H1 (cell line): Measurements from ENCODE around the gene VIPAS39. TPM values are rescaled to one million over a fixed set of nuclear protein-coding genes. Genes with fewer than 3 reads are reported as not detected.

ENCODE experiments used
- CTCF ChIA-PET: fragments of 300-600 bp; sonication (Branson Sonifier 250); formaldehyde crosslinking; loops from one replicate; lab custom pipeline; 2021; ENCODE audit not compliant: partially characterized antibody; lab: Charles Lee
- POLR2A ChIA-PET: fragments of 300-600 bp; sonication (Branson Sonifier 250); formaldehyde crosslinking; loops from one replicate; lab custom pipeline; 2021; ENCODE audit warnings: inconsistent platforms; ENCODE audit not compliant: partially characterized antibody; lab: Charles Lee
- DNase-seq, 2 experiments: peaks; one replicate each; pipeline versions ENCODE4 v3.0.0 to v3.0.0-alpha.2; 2010 to 2022; ENCODE audit warnings: low spot score in 2 of 2, low read depth in 1 of 2, mixed read lengths in 1 of 2
- FAIRE-seq: peaks from 2 replicates; lab custom pipeline; 2011; peaks lifted over from hg19 to GRCh38; lab: Jason Lieb, UNC
- H2AFZ ChIP-seq: 2 replicates; pipeline ENCODE4 v1.8.1; 2012; ENCODE audit warnings: low read length, inconsistent platforms
- H2AK5ac ChIP-seq: 2 replicates; pipeline ENCODE4 v1.6.1; 2013; ENCODE audit warnings: low read depth, low read length
- H2BK120ac ChIP-seq: replicated peaks from 2 replicates; pipeline ENCODE3; 2013; ENCODE audit warnings: low read depth, low read length, inconsistent platforms
- H2BK12ac ChIP-seq: 2 replicates; pipeline ENCODE4 v1.6.1; 2013; ENCODE audit warnings: low read depth, low read length
- H2BK15ac ChIP-seq: 2 replicates; pipeline ENCODE4 v1.6.1; 2013; ENCODE audit warnings: low read length
- H2BK20ac ChIP-seq: 2 replicates; pipeline ENCODE4 v1.6.1; 2013; ENCODE audit warnings: low read length
- H2BK5ac ChIP-seq: 2 replicates; pipeline ENCODE4 v1.6.1; 2013; ENCODE audit warnings: low read depth, low read length
- H3K14ac ChIP-seq: 2 replicates; pipeline ENCODE4 v1.6.1; 2013; ENCODE audit warnings: inconsistent platforms; ENCODE audit not compliant: insufficient read length
- H3K18ac ChIP-seq: 2 replicates; pipeline ENCODE4 v1.6.1; 2013; ENCODE audit warnings: low read length; ENCODE audit errors: extremely low read depth
- H3K23ac ChIP-seq: 2 replicates; pipeline ENCODE4 v1.6.1; 2013; ENCODE audit warnings: inconsistent platforms; ENCODE audit not compliant: insufficient read length
- H3K23me2 ChIP-seq: 2 replicates; pipeline ENCODE4 v1.6.1; 2013; ENCODE audit warnings: low read depth, low read length
- H3K27ac ChIP-seq: 2 replicates; pipeline ENCODE4 v1.6.1; 2011; ENCODE audit warnings: low read depth, low read length, inconsistent platforms
- H3K27me3 ChIP-seq, 4 experiments: replicated peaks in 1 of 4; 1 replicate in 1 of 4; 2 replicates in 3 of 4; pipeline versions ENCODE4 v1.6.1 to v1.8.1; 2011 to 2013; ENCODE audit warnings: low read length in 3 of 4, mild to moderate bottlenecking in 3 of 4, inconsistent platforms in 2 of 4, mixed read lengths in 2 of 4, moderate library complexity in 1 of 4; ENCODE audit not compliant: control insufficient read depth in 3 of 4, insufficient read depth in 3 of 4; ENCODE audit errors: extremely low read depth in 1 of 4
- H3K36me3 ChIP-seq, 4 experiments: 2 replicates each; pipeline versions ENCODE4 v1.6.1 to v1.8.1; 2011 to 2013; ENCODE audit warnings: mild to moderate bottlenecking in 4 of 4, low read length in 3 of 4, moderate library complexity in 2 of 4, control low read depth in 1 of 4, inconsistent platforms in 1 of 4; ENCODE audit not compliant: insufficient read depth in 4 of 4, control insufficient read depth in 2 of 4
- H3K4ac ChIP-seq: replicated peaks from 2 replicates; pipeline ENCODE3; 2013; ENCODE audit warnings: low read length, low read depth, mixed read lengths, inconsistent platforms; ENCODE audit not compliant: insufficient read length
- H3K4me1 ChIP-seq, 4 experiments: replicated peaks in 1 of 4; 1 replicate in 1 of 4; 2 replicates in 3 of 4; pipeline versions ENCODE4 v1.6.1 to v1.8.1; 2011 to 2013; ENCODE audit warnings: low read length in 3 of 4, inconsistent platforms in 2 of 4, mixed read lengths in 1 of 4; ENCODE audit not compliant: insufficient read depth in 4 of 4, control insufficient read depth in 3 of 4
- H3K4me2 ChIP-seq, 2 experiments: 2 replicates each; pipeline versions ENCODE4 v1.6.1 to v1.8.1; 2011 to 2013; ENCODE audit warnings: low read depth in 2 of 2, low read length in 2 of 2, control low read depth in 1 of 2, inconsistent platforms in 1 of 2, mild to moderate bottlenecking in 1 of 2; ENCODE audit not compliant: insufficient read depth in 1 of 2
- H3K4me3 ChIP-seq, 4 experiments: fragments of 200-600, 300-600 bp in 1 of 4; sonication (generic), shearing (Covaris generic), sonication (Bioruptor Twin) in 1 of 4; 2 replicates each; pipeline versions ENCODE4 v1.5.1 to v1.8.1; 2011 to 2016; ENCODE audit warnings: low read length in 4 of 4, low read depth in 3 of 4, control low read depth in 2 of 4, inconsistent platforms in 2 of 4, mild to moderate bottlenecking in 2 of 4, mixed read lengths in 1 of 4, moderate library complexity in 1 of 4; ENCODE audit not compliant: insufficient read depth in 2 of 4; ENCODE audit errors: extremely low read depth in 1 of 4
- H3K56ac ChIP-seq: replicated peaks from 2 replicates; pipeline ENCODE3; 2013; ENCODE audit warnings: low read depth, mild to moderate bottlenecking, mixed read lengths, low read length, inconsistent platforms; ENCODE audit not compliant: insufficient read length
- H3K79me1 ChIP-seq: 2 replicates; pipeline ENCODE4 v1.6.1; 2013; ENCODE audit warnings: low read depth, low read length, control low read depth
- H3K79me2 ChIP-seq, 2 experiments: 2 replicates each; pipeline versions ENCODE4 v1.6.1 to v1.8.1; 2012 to 2013; ENCODE audit warnings: low read length in 2 of 2, mild to moderate bottlenecking in 2 of 2, inconsistent platforms in 1 of 2; ENCODE audit not compliant: insufficient read depth in 2 of 2, control insufficient read depth in 1 of 2
- H3K9ac ChIP-seq, 4 experiments: replicated peaks in 1 of 4; 1 replicate in 1 of 4; 2 replicates in 3 of 4; pipeline versions ENCODE4 v1.6.1 to v1.8.1; 2011 to 2013; ENCODE audit warnings: low read depth in 3 of 4, low read length in 3 of 4, control low read depth in 2 of 4, mild to moderate bottlenecking in 2 of 4, moderate library complexity in 2 of 4, inconsistent platforms in 1 of 4; ENCODE audit errors: extremely low read depth in 1 of 4
- H3K9me3 ChIP-seq, 2 experiments: 2 replicates each; pipeline versions ENCODE4 v1.6.1 to v1.8.1; 2012 to 2013; ENCODE audit warnings: mild to moderate bottlenecking in 2 of 2, moderate library complexity in 2 of 2, control low read depth in 1 of 2, inconsistent platforms in 1 of 2, low read depth in 1 of 2, low read length in 1 of 2, mixed read lengths in 1 of 2; ENCODE audit not compliant: insufficient read depth in 2 of 2
- H4K20me1 ChIP-seq, 2 experiments: replicated peaks in 1 of 2; 2 replicates each; pipeline versions ENCODE3 to v1.8.1; 2011 to 2013; ENCODE audit warnings: inconsistent platforms in 2 of 2, low read length in 2 of 2, mild to moderate bottlenecking in 1 of 2; ENCODE audit not compliant: insufficient read depth in 2 of 2, control insufficient read depth in 1 of 2
- H4K5ac ChIP-seq: 2 replicates; pipeline ENCODE4 v1.6.1; 2013; ENCODE audit warnings: low read length, low read depth, mixed read lengths, inconsistent platforms; ENCODE audit not compliant: insufficient read length
- H4K8ac ChIP-seq: 2 replicates; pipeline ENCODE4 v1.8.0; 2013; ENCODE audit warnings: mild to moderate bottlenecking, moderate library complexity, low read length, inconsistent platforms; ENCODE audit not compliant: insufficient read depth; ENCODE audit errors: extremely low read depth
- H4K91ac ChIP-seq: replicated peaks from 2 replicates; pipeline ENCODE3; 2013; ENCODE audit warnings: low read length, mixed read lengths, inconsistent platforms; ENCODE audit not compliant: insufficient read length
- FOSL1 ChIP-seq: IDR thresholded peaks from 2 replicates; pipeline ENCODE4 v1.6.1; 2011; ENCODE audit warnings: mild to moderate bottlenecking, low read depth, low read length, moderate library complexity; ENCODE audit not compliant: insufficient read depth
- HDAC2 ChIP-seq, 2 experiments: fragments of 300-600 bp in 1 of 2; sonication (generic) in 1 of 2; IDR thresholded peaks; 2 replicates each; pipeline ENCODE4 v1.6.1; 2011 to 2012; ENCODE audit warnings: low read depth in 2 of 2, low read length in 2 of 2, mild to moderate bottlenecking in 2 of 2, moderate library complexity in 2 of 2, borderline replicate concordance in 1 of 2, inconsistent platforms in 1 of 2
- HDAC6 ChIP-seq: IDR thresholded peaks from one replicate; pipeline ENCODE4 v1.7.1; 2012; ENCODE audit warnings: low read depth, mild to moderate bottlenecking, inconsistent platforms, low read length, moderate library complexity
- KDM4A ChIP-seq: IDR thresholded peaks from one replicate; pipeline ENCODE4 v1.7.1; 2012; ENCODE audit warnings: low read depth, mild to moderate bottlenecking, moderate library complexity, low read length, inconsistent platforms; ENCODE audit not compliant: severe bottlenecking
- MAFK ChIP-seq: IDR thresholded peaks from 2 replicates; pipeline ENCODE4 v1.6.1; 2012; ENCODE audit warnings: low read depth, mild to moderate bottlenecking, improper control_type of control experiment, low read length
- RFX5 ChIP-seq: IDR thresholded peaks from 2 replicates; pipeline ENCODE4 v1.6.1; 2011; ENCODE audit warnings: low read depth, low read length, improper control_type of control experiment, borderline replicate concordance
- SIN3A ChIP-seq, 2 experiments: IDR thresholded peaks in 1 of 2; conservative IDR thresholded peaks in 1 of 2; 2 replicates each; pipeline ENCODE4 v1.6.1; 2011 to 2012; ENCODE audit warnings: low read length in 2 of 2, improper control_type of control experiment in 1 of 2, low read depth in 1 of 2, mild to moderate bottlenecking in 1 of 2
- TEAD4 ChIP-seq: IDR thresholded peaks from 2 replicates; pipeline ENCODE4 v1.6.1; 2012; ENCODE audit warnings: low read depth, low read length, inconsistent platforms, mixed read lengths
- WGBS, 2 experiments: shearing (Covaris generic) in 1 of 2; methylation state at CpG; one replicate each; pipeline versions ENCODE4 v1.1.6 to v1.1.7; 2013 to 2015; ENCODE audit warnings: low lambda C conversion rate in 2 of 2, mixed read lengths in 2 of 2, inconsistent platforms in 1 of 2, low coverage in 1 of 2, missing lambda C conversion rate in 1 of 2; ENCODE audit not compliant: insufficient replicate concordance in 2 of 2, insufficient coverage in 1 of 2, insufficient read length in 1 of 2; ENCODE audit errors: extremely low coverage in 1 of 2, missing lambda C conversion rate in 1 of 2; 5-methylcytosine and 5-hydroxymethylcytosine counted together
- polyA plus RNA-seq, 7 experiments: library from polyadenylated mRNA; depleted of rRNA in 3 of 7; stranded (reverse) in 5 of 7; unstranded in 2 of 7; fragments of >200 nt in 5 of 7; fragments of 200-250 nt in 2 of 7; gene quantifications; 1 replicate in 5 of 7; 2 replicates in 1 of 7; 4 replicates in 1 of 7; pipeline versions ENCODE4 v1.2.1 to v1.2.3, GENCODE V29; 2011 to 2013; ENCODE audit warnings: missing spikeins in 2 of 7, mixed read lengths in 2 of 7
- total RNA-seq: library from RNA; stranded (reverse); fragmentation: NEBNext Ultra II Directional; extraction: Animal tissue kit (Norgen Biotek cat#: 25700); gene quantifications from 2 replicates; pipeline ENCODE4 v1.2.1, GENCODE V29; 2021
- TF ChIP-seq, protein P1 (sequence below): IDR thresholded peaks from 2 replicates; pipeline ENCODE4 v1.6.1; 2012; ENCODE audit warnings: low read length, inconsistent platforms

Gene VIPAS39
- total and polyA plus RNA-seq, 2 of the 8 experiments (the other 6 are each of a cell fraction or from before 2014, with no cell fraction given), result 19.6 to 20.6 TPM

DNA sequence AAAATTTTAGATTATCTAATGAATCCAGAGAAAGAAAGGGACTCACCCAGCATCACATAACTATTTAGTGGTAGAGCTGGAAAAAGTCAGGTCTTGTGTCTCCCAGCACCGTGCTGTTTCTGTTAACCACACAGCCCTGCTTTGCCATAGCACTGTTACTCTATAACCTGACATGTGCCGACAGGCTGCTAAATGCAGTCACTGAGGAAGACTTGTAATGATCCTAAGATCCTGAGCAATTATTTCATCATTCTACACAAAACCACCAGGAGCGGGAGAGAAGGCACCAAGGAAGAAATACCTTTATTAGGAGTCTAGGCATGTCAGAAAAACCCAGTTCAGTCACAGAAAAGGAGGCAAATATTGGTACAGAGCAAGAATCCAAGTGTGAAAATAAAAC is 31.0 kb downstream of the VIPAS39 start:
- Histone ChIP-seq H3K27ac (no peak overlapping the region), H2BK15ac (no peak overlapping the region), H2AK5ac (no peak overlapping the region), H2BK12ac (no peak overlapping the region), H3K9ac (no peak overlapping the region), H3K14ac (no peak overlapping the region), H3K4me1 (peaks cover 2 to 8% (median 4%) of the 10 kb centered on the region in 4 experiments; a peak in 4 of 7 replicates), H3K4me3 (no peak overlapping the region), H3K27me3 (no peaks in the 10 kb centered on the region), H4K91ac (no peak overlapping the region), H2AFZ (no peak overlapping the region), H2BK5ac (no peak overlapping the region), H4K8ac (no peak overlapping the region), H3K4me2 (no peak overlapping the region), H3K18ac (no peak overlapping the region), H2BK20ac (no peak overlapping the region), H4K20me1 (no peaks in the 10 kb centered on the region), H3K23ac (no peak overlapping the region), H3K79me2 (no peaks in the 10 kb centered on the region), H3K36me3 (peaks cover 10 to 32% (median 25%) of the 10 kb centered on the region in 4 experiments), H3K23me2 (no peaks in the 10 kb centered on the region), H3K4ac (no peak overlapping the region), H3K9me3 (no peaks in the 10 kb centered on the region), H2BK120ac (no peak overlapping the region), H3K79me1 (no peaks in the 10 kb centered on the region), H3K56ac (no peak overlapping the region), H4K5ac (no peak overlapping the region)
- WGBS, 2 experiments, result 95% methylated on average over 3 of the region's 3 CpGs; no CpG with 5 or more reads in 1 of the 2 experiments
- CTCF ChIA-PET, result interaction anchor here (0.9 to 2.2 kb wide), 5 partner anchors 28 to 181 kb away, joined by 3 to 9 read pairs (median 5); no protein-coding TSS in a partner anchor
- no peak for FAIRE-seq
- no peak for DNase-seq
- POLR2A ChIA-PET, result no interaction called here
- TF ChIP-seq HDAC6 (no peak), KDM4A (no peak), HDAC2 (IDR thresholded peaks at IDR 0.05; ENCODE audit: borderline replicate concordance in 1 of 2, low read depth in 2 of 2, low read length in 2 of 2) (no peak), RFX5 (no peak), FOSL1 (no peak), MAFK (no peak), SIN3A (conservative IDR thresholded peaks at IDR 0.05 in 1 of 2, IDR thresholded peaks at IDR 0.05 in 1 of 2; ENCODE audit: low read depth in 1 of 2, low read length in 2 of 2) (no peak), TEAD4 (no peak)
- TF ChIP-seq, protein P1, sequence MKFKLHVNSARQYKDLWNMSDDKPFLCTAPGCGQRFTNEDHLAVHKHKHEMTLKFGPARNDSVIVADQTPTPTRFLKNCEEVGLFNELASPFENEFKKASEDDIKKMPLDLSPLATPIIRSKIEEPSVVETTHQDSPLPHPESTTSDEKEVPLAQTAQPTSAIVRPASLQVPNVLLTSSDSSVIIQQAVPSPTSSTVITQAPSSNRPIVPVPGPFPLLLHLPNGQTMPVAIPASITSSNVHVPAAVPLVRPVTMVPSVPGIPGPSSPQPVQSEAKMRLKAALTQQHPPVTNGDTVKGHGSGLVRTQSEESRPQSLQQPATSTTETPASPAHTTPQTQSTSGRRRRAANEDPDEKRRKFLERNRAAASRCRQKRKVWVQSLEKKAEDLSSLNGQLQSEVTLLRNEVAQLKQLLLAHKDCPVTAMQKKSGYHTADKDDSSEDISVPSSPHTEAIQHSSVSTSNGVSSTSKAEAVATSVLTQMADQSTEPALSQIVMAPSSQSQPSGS, result no peak
